GF-D8 (cell line): ENCODE measurements around the gene PARK7.

ENCODE experiments used
- DNase-seq: peaks from one replicate; lab custom pipeline; 2025; lab: John Stamatoyannopoulos, UW

Gene PARK7

GRCh38 chr1:8024329-8024728, 62.8 kb downstream of the PARK7 start:
- no peak for DNase-seq

- DNase-seq, result no peak
Observed at GRCh38 chr1:8025061-8025670, 63.7 kb downstream of the PARK7 start.

GRCh38 chr1:8025671-8026144, 64.2 kb downstream of the PARK7 start:
- DNase-seq, result no peak

GRCh38 chr1:8026153-8026975, 64.9 kb downstream of the PARK7 start, which contains the start of gene ERRFI1:
Gene ERRFI1 (minus strand): TSS chr1:8026309. CDS start chr1:8015619, 10,690 bp downstream.
- DNase-seq, result peak; percentile 73

GRCh38 chr1:8026976-8027747, 65.7 kb downstream of the PARK7 start:
- no peak for DNase-seq

GRCh38 chr1:8027748-8028570, 66.4 kb downstream of the PARK7 start:
- no peak for DNase-seq

GRCh38 chr1:8028571-8028910, 67.0 kb downstream of the PARK7 start:
- no peak for DNase-seq

- DNase-seq, result peak; percentile 9
Observed at GRCh38 chr1:8031176-8031785, 69.8 kb downstream of the PARK7 start.

GRCh38 chr1:8032366-8032910, 70.9 kb downstream of the PARK7 start:
- no peak for DNase-seq

GRCh38 chr1:8033322-8033721, 71.8 kb downstream of the PARK7 start:
- no peak for DNase-seq
